ENCODE data around the gene WFDC10A.
"Not testable (repeated sequence)": the region's sequence is repeated elsewhere in the genome, so short reads cannot be mapped to it uniquely, and the experiment has no call there.

The WFDC10A gene

DNA sequence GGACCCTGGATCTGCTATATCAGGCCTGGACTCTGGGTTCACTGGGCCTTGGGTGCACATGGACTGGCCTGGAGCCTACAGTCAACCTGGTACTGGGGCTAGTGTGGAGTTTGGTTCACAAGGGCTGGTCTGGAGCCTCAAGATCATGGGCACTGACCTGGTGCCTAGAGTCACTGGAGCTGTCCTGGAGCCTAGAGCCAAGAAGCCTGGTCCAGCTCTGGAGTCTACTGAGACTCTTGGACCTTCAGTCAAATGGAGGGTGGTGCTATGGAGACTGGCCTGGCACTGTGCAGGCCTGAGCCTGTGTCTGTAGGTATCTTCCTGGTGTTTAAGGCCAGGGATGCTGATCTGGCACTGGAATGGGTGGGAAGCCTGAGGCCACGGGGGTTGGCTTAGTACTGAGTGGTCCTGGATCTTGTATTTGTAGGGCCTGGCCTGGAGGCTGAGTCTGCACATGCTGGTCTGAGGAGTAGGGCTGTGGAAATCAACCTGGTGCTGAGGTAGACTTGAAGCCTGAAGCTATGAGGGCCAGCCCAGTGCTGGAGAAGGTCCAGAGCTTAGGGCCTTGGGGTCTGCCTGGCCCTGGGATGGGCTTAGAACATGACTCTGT, 18.0 kb downstream of the WFDC10A start:
- no peak for DNase-seq

DNA sequence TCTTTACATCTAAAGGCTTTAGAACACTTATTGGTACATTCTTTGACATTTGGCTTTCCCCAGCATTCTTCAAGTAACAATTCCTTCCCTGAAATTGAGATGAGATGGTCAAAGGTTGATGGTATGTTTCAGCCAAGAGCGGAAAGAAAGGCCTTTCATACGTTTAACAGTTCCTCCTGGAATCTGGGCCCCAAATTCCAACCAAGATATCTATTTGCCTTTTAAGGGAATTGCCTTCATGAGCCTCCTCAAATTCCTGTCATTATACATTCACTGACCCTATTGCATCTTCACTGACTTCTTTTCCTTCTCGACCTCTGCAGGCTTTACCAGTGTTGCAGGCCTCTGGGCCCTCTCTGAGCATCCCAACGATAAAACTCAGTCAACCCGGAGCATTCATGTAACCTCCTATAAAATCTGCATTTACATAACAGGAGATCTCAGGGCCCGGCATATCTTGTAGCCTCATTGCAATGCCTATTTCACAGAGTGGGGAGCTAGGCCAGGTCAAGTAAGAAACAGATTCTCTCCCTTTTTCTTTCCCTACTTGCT, 19.8 kb downstream of the WFDC10A start:
- no peak for DNase-seq

DNA sequence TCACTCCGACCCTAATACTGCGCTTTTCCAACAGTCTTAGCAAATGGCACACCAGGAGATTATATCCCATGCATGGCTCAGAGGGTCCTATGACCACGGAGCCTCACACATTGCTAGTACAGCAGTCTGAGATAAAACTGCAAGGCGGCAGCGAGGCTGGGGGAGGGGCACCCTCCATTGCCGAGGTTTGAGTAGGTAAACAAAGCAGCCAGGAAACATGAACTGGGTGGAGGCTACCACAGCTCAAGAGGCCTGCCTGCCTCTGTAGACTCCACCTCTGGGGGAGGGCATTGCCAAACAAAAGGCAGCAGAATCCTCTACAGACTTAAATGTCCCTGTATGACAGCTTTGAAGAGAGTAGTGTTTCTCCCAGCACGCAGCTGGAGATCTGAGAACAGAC, 22.2 kb downstream of the WFDC10A start:
- DNase-seq, result not testable (repeated sequence)

DNA sequence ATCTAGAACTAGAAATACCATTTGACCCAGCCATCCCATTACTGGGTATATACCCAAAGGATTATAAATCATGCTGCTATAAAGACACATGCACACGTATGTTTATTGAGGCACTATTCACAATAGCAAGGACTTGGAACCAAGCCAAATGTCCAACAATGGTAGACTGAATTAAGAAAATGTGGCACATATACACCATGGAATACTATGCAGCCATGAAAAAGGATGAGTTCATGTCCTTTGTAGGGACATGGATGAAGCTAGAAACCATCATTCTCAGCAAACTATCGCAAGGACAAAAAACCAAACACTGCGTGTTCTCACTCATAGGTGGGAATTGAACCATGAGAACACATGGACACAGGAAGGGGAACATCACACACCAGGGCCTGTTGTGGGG, 27.5 kb downstream of the WFDC10A start:
- not testable (repeated sequence) for DNase-seq

DNA sequence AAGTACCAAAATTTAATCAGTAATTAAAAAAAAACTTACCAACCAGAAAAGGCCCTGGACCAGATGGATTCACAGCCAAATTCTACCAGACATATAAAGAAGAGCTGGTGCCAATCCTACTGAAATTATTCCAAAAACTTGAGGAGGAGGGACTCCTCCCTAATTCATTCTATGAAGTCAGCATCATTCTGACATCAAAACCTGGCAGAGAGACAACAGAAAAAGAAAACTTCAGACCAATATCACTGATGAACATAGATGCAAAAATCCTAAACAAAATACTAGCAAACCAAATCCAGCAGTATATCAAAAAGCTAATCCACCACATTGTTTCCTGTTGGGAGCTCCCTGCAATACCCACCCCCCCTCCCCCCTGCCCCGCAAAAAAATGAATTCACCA, 40.6 kb downstream of the WFDC10A start, which contains the start of gene WFDC11:
Gene WFDC11, minus strand, starts transcription at position 101 of the 400 bp plus-strand sequence. CDS start 19,639 bp downstream, outside the sequence.
- no peak for DNase-seq

DNA sequence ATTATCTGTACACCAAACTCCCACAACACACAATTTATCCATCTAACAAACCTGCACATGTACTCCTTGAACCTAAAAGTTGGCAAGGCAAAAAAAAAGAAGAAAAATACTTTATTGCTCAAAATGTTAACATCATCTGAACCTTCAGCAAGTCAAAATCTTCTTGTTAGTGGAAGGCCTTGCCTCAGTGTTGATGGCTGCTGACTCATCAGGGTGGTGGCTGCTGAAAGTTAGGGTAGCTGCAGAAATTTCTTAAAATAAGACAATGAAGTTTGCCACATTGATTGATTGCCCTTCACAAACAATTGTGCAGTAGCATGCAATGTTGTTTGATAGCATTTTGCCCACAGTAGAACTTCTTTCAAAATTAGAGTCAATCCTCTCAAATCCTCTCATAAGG, 43.2 kb downstream of the WFDC10A start:
- no peak for DNase-seq

DNA sequence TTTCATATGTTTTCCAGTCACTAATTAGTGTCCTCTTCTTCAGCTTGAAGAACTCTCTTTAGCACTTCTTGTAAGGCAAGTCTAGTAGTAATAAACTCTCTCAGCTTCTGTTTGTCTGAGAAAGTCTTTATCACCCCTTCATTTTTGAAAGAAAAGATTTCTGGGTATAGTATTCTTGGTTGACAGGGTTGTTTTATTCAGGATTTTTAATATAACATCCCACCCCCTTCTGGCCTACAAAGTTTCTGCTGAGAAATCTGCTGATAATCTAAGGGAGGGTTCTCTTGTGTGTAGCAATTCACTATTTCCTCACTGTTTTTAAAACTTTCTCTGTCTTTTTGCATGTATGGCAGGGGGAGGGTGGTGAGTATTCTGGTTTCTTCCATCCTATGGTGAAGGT, 50.1 kb downstream of the WFDC10A start:
- DNase-seq, result no peak

Data from right kidney (tissue), 1 donor.